Left ventricle myocardium inferior (tissue), 1 donor: Measurements from ENCODE around the gene HDAC4. TPM values are rescaled to one million over a fixed set of nuclear protein-coding genes. Genes with fewer than 3 reads are reported as not detected.

Experiments
- DNase-seq: peaks from one replicate; pipeline ENCODE4 v3.0.0-alpha.2; 2020
- H3K27ac ChIP-seq: fragments of 200-600 bp; replicated peaks from 2 replicates; pipeline ENCODE4 v1.8.0; 2021
- H3K27me3 ChIP-seq: fragments of 200-600 bp; 2 replicates; pipeline ENCODE4 v1.8.0; 2021; ENCODE audit warnings: low read depth
- H3K36me3 ChIP-seq: fragments of 200-600 bp; 2 replicates; pipeline ENCODE4 v1.8.0; 2021
- H3K4me1 ChIP-seq: fragments of 200-600 bp; 2 replicates; pipeline ENCODE4 v1.8.0; 2021
- H3K4me3 ChIP-seq: fragments of 200-600 bp; 2 replicates; pipeline ENCODE4 v1.8.0; 2021; ENCODE audit warnings: mild to moderate bottlenecking, moderate library complexity
- H3K9me3 ChIP-seq: fragments of 200-600 bp; replicated peaks from 2 replicates; pipeline ENCODE4 v1.8.0; 2021
- intact Hi-C: fragments of 100-400 bp; cut with micrococcal nuclease; formaldehyde crosslinking; loops from one replicate; pipeline ENCODE4 v1.11.0; 2022
- total RNA-seq: library from RNA; stranded (reverse); fragmentation: NEBNext Ultra II Directional; extraction: Animal tissue kit (Norgen Biotek cat#: 25700); gene quantifications from one replicate; pipeline ENCODE4 v1.2.1, GENCODE V29; 2021
- TF ChIP-seq, protein P1 (sequence below): fragments of 200-600 bp; IDR thresholded peaks from 2 replicates; pipeline ENCODE4 v1.8.0; 2021; ENCODE audit warnings: antibody characterized with exemption, mild to moderate bottlenecking, borderline replicate concordance
- donor health status: DM: no; HTN: yes; CAD: no; lungs with severe emphysema.

HDAC4 gene
- total RNA-seq, 1 donor from 2014 or later, result 23.9 TPM

DNA sequence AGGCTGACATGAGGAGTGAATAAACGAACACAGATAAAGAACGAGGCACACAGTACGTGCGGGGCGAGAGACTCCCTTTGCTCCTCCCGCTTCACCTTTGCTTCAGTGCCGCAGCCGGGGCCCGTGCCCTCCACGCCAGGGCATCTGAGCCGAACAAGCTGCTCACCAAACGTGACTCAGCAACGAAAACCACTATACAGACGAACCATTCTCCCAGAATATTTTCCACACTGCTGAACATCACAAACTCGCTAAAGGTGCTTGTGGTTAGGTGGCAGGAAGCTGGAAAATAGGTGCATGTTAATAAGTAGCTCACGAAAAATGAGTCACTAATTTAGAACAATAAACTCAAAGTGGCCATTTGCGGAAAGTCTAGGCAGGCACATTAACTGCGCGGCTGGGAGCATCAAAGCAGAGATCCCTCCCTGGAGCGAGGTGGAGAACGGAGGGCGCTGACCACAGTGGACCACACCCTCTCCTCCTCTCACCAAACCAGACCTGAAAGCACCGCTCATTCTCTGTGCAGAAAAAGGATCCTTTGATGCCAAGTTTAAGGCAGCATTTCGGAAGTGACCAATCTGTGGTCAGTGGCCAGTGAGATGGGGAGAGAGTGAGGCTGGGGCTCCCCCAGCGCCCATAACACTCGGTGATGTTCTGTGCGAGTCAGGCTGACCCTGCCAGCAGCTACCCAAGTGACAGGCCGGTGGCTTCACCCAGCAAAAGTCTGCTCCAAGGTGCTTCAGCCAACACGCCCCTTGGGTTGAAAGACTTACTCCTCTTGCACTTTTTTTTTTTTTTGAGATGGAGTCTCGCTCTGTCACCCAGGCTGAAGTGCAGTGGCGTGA lies 153.2 kb downstream of the HDAC4 start:
- intact Hi-C loops, result no loop called here
- no peaks in the 10 kb centered on the region for H3K9me3 ChIP-seq
- no peaks in the 10 kb centered on the region for H3K36me3 ChIP-seq
- no peak overlapping the region for H3K4me3 ChIP-seq
- DNase-seq, result no peak
- H3K4me1 ChIP-seq, result peaks cover 77% of the 10 kb centered on the region
- TF ChIP-seq, protein P1, sequence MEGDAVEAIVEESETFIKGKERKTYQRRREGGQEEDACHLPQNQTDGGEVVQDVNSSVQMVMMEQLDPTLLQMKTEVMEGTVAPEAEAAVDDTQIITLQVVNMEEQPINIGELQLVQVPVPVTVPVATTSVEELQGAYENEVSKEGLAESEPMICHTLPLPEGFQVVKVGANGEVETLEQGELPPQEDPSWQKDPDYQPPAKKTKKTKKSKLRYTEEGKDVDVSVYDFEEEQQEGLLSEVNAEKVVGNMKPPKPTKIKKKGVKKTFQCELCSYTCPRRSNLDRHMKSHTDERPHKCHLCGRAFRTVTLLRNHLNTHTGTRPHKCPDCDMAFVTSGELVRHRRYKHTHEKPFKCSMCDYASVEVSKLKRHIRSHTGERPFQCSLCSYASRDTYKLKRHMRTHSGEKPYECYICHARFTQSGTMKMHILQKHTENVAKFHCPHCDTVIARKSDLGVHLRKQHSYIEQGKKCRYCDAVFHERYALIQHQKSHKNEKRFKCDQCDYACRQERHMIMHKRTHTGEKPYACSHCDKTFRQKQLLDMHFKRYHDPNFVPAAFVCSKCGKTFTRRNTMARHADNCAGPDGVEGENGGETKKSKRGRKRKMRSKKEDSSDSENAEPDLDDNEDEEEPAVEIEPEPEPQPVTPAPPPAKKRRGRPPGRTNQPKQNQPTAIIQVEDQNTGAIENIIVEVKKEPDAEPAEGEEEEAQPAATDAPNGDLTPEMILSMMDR, result no peak
- no peaks in the 10 kb centered on the region for H3K27me3 ChIP-seq
- H3K27ac ChIP-seq, result no peak overlapping the region

DNA sequence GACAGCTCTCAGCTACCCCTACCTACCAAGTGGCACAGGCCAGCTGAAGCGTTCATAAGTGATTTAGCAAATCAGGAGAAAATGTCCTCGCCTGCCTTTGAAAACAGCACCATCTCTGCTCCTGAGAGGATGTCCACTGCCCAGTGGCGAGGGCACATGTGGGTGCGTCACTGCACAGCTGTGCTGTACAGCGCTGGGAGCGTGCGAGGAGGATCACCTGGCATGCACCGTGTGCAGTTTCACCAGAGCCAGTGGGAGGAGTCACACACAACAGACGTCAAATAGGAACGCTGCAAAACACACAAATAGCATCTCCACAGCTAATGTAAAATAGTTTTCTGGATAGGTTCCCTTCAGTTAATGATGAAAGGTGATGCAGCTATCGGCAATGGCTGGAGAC lies 154.1 kb downstream of the HDAC4 start:
- H3K27ac ChIP-seq, result peak overlapping the region; percentile 67
- intact Hi-C loops, result no loop called here
- H3K4me3 ChIP-seq, result no peak overlapping the region
- H3K9me3 ChIP-seq, result no peaks in the 10 kb centered on the region
- no peak for DNase-seq
- H3K36me3 ChIP-seq, result no peaks in the 10 kb centered on the region
- peaks cover 71% of the 10 kb centered on the region for H3K4me1 ChIP-seq
- TF ChIP-seq, protein P1, result no peak
- H3K27me3 ChIP-seq, result no peaks in the 10 kb centered on the region

DNA sequence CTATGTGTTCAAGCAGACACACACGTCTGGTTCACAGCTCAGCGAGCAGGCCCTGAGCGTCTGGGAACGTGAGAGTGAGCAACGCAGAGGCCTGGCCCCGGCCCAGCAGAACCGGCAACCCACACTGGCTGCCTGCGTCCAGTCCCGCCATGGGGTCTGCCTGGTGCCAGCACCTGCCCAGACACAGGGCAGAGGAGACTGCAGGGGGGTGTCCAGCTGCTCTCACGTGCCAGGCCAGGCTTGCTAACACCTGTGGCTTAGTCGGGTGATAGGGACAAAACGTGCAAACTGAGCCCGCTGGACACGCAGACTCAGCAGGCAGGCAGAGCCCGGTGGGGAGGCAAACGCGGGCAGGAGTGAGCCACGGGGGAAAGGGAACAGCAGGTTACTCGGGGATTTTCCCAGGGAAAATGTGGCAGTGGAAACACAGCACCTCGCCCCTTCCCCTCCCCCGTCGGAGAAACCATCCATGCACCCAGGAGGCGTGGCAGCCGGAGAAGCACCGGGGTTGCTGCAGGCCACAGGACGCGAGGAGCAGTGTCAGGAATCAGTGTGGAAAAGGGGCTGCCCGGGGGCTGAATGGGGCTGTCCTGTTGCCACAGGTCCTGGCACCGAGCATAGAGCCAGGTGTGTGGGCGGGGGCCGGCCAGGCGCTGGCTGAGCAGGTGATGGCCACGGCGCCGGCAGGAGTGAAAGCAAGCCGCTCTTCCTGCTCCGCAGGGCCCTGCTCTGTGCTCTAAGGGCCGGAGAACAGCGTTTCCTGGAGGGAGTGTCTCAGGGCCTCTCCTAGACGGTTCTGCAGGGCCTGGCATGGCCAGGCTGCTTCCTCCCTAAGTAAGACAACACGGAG lies 154.7 kb downstream of the HDAC4 start:
- Histone ChIP-seq H3K4me3 (peak overlapping the region; percentile 21), H3K36me3 (no peaks in the 10 kb centered on the region), H3K9me3 (no peaks in the 10 kb centered on the region), H3K27me3 (no peaks in the 10 kb centered on the region), H3K27ac (peak overlapping the region; percentile 67), H3K4me1 (peaks cover 72% of the 10 kb centered on the region)
- intact Hi-C loops, result no loop called here
- no peak for DNase-seq
- TF ChIP-seq, protein P1, result no peak

DNA sequence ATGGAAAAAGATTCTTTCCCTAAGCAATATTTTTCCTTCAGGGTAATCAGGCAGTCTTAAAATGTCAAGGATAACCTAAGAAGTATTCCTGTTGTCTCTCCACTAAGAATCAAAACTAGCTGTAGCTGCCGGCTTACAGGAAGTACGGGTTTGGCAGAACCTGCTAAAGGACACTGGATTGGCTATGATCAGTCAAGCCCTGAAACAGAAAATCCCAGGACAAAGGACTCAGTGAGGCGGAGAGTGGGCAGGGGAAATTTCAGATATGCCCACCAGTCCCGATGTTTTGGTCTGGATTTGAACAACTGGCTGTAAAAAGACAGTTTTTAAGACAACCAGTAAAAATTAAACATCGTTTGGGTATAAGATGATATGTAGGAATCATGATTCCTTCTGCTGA lies 155.7 kb downstream of the HDAC4 start:
- H3K27ac ChIP-seq, result peak overlapping the region; percentile 67
- no peaks in the 10 kb centered on the region for H3K9me3 ChIP-seq
- DNase-seq, result no peak
- no peaks in the 10 kb centered on the region for H3K27me3 ChIP-seq
- TF ChIP-seq, protein P1, result no peak
- H3K4me3 ChIP-seq, result no peak overlapping the region
- intact Hi-C loops, result no loop called here
- H3K4me1 ChIP-seq, result peaks cover 72% of the 10 kb centered on the region
- H3K36me3 ChIP-seq, result no peaks in the 10 kb centered on the region

DNA sequence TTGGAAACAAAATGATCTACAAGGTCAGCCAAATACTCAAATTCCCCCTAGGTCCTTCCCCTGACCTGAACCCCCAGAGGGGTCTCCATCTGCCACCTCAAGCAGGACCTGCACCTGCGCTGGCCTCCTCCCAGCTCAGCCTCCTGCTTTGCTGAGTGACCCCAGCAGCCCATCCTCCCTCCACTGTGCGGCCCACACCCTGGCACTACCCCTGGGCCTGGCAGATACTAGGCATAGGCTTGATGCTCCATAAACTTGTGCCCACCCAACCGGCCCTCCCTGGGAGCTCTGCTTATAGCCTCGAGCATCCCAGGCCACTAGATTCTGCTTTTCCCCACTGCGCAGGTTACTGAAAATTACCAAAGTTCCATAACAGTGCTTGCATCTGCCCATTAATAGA lies 156.2 kb downstream of the HDAC4 start:
- Histone ChIP-seq H3K27ac (peak overlapping the region; percentile 67), H3K4me3 (no peak overlapping the region), H3K36me3 (no peaks in the 10 kb centered on the region), H3K27me3 (no peaks in the 10 kb centered on the region), H3K9me3 (no peaks in the 10 kb centered on the region), H3K4me1 (peaks cover 72% of the 10 kb centered on the region)
- intact Hi-C loops, result no loop called here
- TF ChIP-seq, protein P1, result no peak
- DNase-seq, result no peak
